NB4 (cell line): ENCODE measurements around the gene TMEM30B.

Source experiments
- MYC ChIP-seq: IDR thresholded peaks from 2 replicates; pipeline ENCODE4 v1.6.1; 2011; ENCODE audit warnings: low read depth, low read length
- POLR2A ChIP-seq: IDR thresholded peaks from 2 replicates; pipeline ENCODE4 v1.6.1; 2011; ENCODE audit warnings: mild to moderate bottlenecking; ENCODE audit not compliant: insufficient read length; ENCODE audit errors: extremely low read depth
- TF ChIP-seq, protein P1 (sequence below): IDR thresholded peaks from one replicate; pipeline ENCODE4 v1.5.1; 2012; ENCODE audit warnings: low read depth, low read length
- TF ChIP-seq, protein P2 (sequence below): IDR thresholded peaks from 2 replicates; pipeline ENCODE4 v1.6.1; 2011; ENCODE audit warnings: low read depth, low read length

DNA sequence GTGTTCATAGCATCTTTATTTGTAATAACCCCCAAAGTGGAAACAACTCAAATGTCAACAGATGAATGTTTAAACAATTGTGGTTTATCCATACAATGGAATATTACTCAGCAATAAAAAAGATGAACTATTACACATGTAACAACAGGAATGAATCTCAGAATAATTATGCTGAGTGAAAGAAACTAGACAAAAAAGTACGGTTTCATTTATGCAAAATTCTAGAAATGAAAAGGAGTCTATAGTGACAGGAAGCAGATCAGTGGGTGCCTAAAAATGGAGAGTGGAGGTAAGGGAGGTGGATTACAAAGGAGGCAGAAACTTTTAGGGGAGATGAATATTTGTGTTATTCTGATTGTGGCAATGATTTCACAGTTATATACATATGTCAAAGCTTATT, 45.0 kb upstream of the TMEM30B start:
- TF ChIP-seq, protein P1, sequence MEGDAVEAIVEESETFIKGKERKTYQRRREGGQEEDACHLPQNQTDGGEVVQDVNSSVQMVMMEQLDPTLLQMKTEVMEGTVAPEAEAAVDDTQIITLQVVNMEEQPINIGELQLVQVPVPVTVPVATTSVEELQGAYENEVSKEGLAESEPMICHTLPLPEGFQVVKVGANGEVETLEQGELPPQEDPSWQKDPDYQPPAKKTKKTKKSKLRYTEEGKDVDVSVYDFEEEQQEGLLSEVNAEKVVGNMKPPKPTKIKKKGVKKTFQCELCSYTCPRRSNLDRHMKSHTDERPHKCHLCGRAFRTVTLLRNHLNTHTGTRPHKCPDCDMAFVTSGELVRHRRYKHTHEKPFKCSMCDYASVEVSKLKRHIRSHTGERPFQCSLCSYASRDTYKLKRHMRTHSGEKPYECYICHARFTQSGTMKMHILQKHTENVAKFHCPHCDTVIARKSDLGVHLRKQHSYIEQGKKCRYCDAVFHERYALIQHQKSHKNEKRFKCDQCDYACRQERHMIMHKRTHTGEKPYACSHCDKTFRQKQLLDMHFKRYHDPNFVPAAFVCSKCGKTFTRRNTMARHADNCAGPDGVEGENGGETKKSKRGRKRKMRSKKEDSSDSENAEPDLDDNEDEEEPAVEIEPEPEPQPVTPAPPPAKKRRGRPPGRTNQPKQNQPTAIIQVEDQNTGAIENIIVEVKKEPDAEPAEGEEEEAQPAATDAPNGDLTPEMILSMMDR: no peak
- TF ChIP-seq POLR2A: no peak
- no peak for TF ChIP-seq MYC
- TF ChIP-seq, protein P2, sequence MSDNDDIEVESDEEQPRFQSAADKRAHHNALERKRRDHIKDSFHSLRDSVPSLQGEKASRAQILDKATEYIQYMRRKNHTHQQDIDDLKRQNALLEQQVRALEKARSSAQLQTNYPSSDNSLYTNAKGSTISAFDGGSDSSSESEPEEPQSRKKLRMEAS: no peak
